ENCODE results near the gene GNAI3. TPM values are rescaled to one million over a fixed set of nuclear protein-coding genes. Genes with fewer than 3 reads are reported as not detected.

Gene GNAI3
- total RNA-seq, 2 experiments from 2014 or later = 5.1 to 5.4 TPM

- H3K27me3 Mint-ChIP-seq = no peaks in the 10 kb centered on the region
- peak overlapping the region; percentile 71 for H3K27ac Mint-ChIP-seq
- no peaks in the 10 kb centered on the region for H3K9me3 ChIP-seq (ENCODE audit: control insufficient read depth in 1 of 2, insufficient read depth in 1 of 2, low read length in 2 of 2)
- H3K4me1 ChIP-seq (ENCODE audit: insufficient read depth, low read length) = peaks cover 55% of the 10 kb centered on the region
- H3K36me3 Mint-ChIP-seq (ENCODE audit: low read depth) = peaks cover 4% of the 10 kb centered on the region
- ATAC-seq (ENCODE audit: poor library complexity) (no peak), DNase-seq (peak in 3 of 14 experiments; percentile 30 to 61 (median 55))
- H3K27ac ChIP-seq (ENCODE audit: low read depth in 1 of 2, low read length in 2 of 2) = peak overlapping the region in 1 of 2 donors; percentile 79
- CTCF ChIA-PET = interaction anchor here (0.5 to 3.0 kb wide), 4 partner anchors 15 to 123 kb away, joined by 3 to 10 read pairs (median 5); partner anchors contain the start of gene CYB561D1
- H3K4me1 Mint-ChIP-seq (ENCODE audit: low read depth) = peaks cover 55% of the 10 kb centered on the region
- TF ChIP-seq CTCF (IDR thresholded peaks at IDR 0.05) = no peak
- H3K4me3 ChIP-seq (ENCODE audit: low read length) = no peak overlapping the region
- intact Hi-C loops (cut with DNase I, micrococcal nuclease) = no loop called here
- H3K9me3 Mint-ChIP-seq = no peaks in the 10 kb centered on the region
- peak overlapping the region; percentile 76 for H3K4me3 Mint-ChIP-seq
- no peaks in the 10 kb centered on the region for H3K36me3 ChIP-seq (ENCODE audit: insufficient read depth, low read length)
- POLR2A ChIA-PET = interaction anchor here (2.7 kb wide), 1 partner anchor 69 kb away, joined by 17 read pairs; the partner anchor contains the start of gene GNAI3
- H3K27me3 ChIP-seq (ENCODE audit: control insufficient read depth in 1 of 2, insufficient read depth in 2 of 2, low read length in 2 of 2) = no peaks in the 10 kb centered on the region
These were observed 68.9 kb downstream of the GNAI3 start for GRCh38 chr1:109617291-109617801.

GRCh38 chr1:109618661-109619575 is 70.5 kb downstream of the GNAI3 start:
- Mint-ChIP-seq H3K4me1 (ENCODE audit: low read depth) (peaks cover 70% of the 10 kb centered on the region), H3K36me3 (ENCODE audit: low read depth) (peaks cover 4% of the 10 kb centered on the region), H3K4me3 (peak overlapping the region; percentile 99), H3K27ac (peak overlapping the region; percentile 89), H3K27me3 (no peaks in the 10 kb centered on the region), H3K9me3 (no peaks in the 10 kb centered on the region)
- Histone ChIP-seq H3K27me3 (ENCODE audit: control insufficient read depth in 1 of 2, insufficient read depth in 2 of 2, low read length in 2 of 2) (no peaks in the 10 kb centered on the region), H3K4me3 (ENCODE audit: low read length) (peak overlapping the region; percentile 91), H3K4me1 (ENCODE audit: insufficient read depth, low read length) (peaks cover 71% of the 10 kb centered on the region), H3K9me3 (ENCODE audit: control insufficient read depth in 1 of 2, insufficient read depth in 1 of 2, low read length in 2 of 2) (no peaks in the 10 kb centered on the region), H3K27ac (ENCODE audit: low read depth in 1 of 2, low read length in 2 of 2) (peak overlapping the region; percentile 85 to 94), H3K36me3 (ENCODE audit: insufficient read depth, low read length) (no peaks in the 10 kb centered on the region)
- TF ChIP-seq CTCF (IDR thresholded peaks at IDR 0.05) = no peak
- DNase-seq (no peak), ATAC-seq (ENCODE audit: poor library complexity) (no peak)
- intact Hi-C loops (cut with DNase I, micrococcal nuclease) = no loop called here
- ChIA-PET POLR2A (interaction anchor here (1.0 to 2.9 kb wide), 8 partner anchors 10 to 366 kb away, joined by 4 to 52 read pairs (median 6); partner anchors contain the start of genes AHCYL1, ATXN7L2 and GNAI3), CTCF (interaction anchor here (0.9 to 2.4 kb wide), 3 partner anchors 21 to 73 kb away, joined by 3 to 10 read pairs (median 3); partner anchors contain the start of gene GNAI3)
